ENCODE results near the gene MYDGF. TPM values are rescaled to one million over a fixed set of nuclear protein-coding genes. Genes with fewer than 3 reads are reported as not detected.
A peak's percentile ranks its signal among the peaks of the same experiment; 100 is the strongest.

Gene MYDGF
- total RNA-seq, 1 donor from 2014 or later = 94.2 TPM

- no peaks in the 10 kb centered on the region for H3K4me1 ChIP-seq
- peaks cover 29% of the 10 kb centered on the region for H3K27me3 ChIP-seq
- no peaks in the 10 kb centered on the region for H3K36me3 ChIP-seq
- TF ChIP-seq, protein P1, sequence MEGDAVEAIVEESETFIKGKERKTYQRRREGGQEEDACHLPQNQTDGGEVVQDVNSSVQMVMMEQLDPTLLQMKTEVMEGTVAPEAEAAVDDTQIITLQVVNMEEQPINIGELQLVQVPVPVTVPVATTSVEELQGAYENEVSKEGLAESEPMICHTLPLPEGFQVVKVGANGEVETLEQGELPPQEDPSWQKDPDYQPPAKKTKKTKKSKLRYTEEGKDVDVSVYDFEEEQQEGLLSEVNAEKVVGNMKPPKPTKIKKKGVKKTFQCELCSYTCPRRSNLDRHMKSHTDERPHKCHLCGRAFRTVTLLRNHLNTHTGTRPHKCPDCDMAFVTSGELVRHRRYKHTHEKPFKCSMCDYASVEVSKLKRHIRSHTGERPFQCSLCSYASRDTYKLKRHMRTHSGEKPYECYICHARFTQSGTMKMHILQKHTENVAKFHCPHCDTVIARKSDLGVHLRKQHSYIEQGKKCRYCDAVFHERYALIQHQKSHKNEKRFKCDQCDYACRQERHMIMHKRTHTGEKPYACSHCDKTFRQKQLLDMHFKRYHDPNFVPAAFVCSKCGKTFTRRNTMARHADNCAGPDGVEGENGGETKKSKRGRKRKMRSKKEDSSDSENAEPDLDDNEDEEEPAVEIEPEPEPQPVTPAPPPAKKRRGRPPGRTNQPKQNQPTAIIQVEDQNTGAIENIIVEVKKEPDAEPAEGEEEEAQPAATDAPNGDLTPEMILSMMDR (IDR thresholded peaks at IDR 0.05) = no peak
- no peak overlapping the region for H3K4me3 ChIP-seq
- ATAC-seq = no peak
- H3K9me3 ChIP-seq = no peaks in the 10 kb centered on the region
- H3K27ac ChIP-seq = no peak overlapping the region
- intact Hi-C loops (cut with DNase I) = no loop called here
- no peak for DNase-seq
These were observed 50.4 kb downstream of the MYDGF start for GRCh38 chr19:4619668-4620294.

GRCh38 chr19:4618019-4618418 lies 52.1 kb downstream of the MYDGF start:
- Histone ChIP-seq H3K27me3 (peaks cover 20% of the 10 kb centered on the region), H3K4me3 (no peak overlapping the region), H3K4me1 (no peaks in the 10 kb centered on the region), H3K36me3 (no peaks in the 10 kb centered on the region), H3K9me3 (no peaks in the 10 kb centered on the region), H3K27ac (no peak overlapping the region)
- intact Hi-C loops (cut with DNase I) = no loop called here
- TF ChIP-seq, protein P1 (IDR thresholded peaks at IDR 0.05) = no peak
- DNase-seq (no peak), ATAC-seq (no peak)

- Histone ChIP-seq H3K36me3 (no peaks in the 10 kb centered on the region), H3K9me3 (no peaks in the 10 kb centered on the region), H3K4me3 (no peak overlapping the region), H3K27ac (no peak overlapping the region), H3K4me1 (no peaks in the 10 kb centered on the region), H3K27me3 (no peaks in the 10 kb centered on the region)
- TF ChIP-seq, protein P1 (IDR thresholded peaks at IDR 0.05) = no peak
- intact Hi-C loops (cut with DNase I) = no loop called here
- DNase-seq (no peak), ATAC-seq (no peak)
These were observed 56.8 kb downstream of the MYDGF start for GRCh38 chr19:4613254-4613751.

- ATAC-seq (peak; percentile 76), DNase-seq (no peak)
- Histone ChIP-seq H3K4me1 (peaks cover 4% of the 10 kb centered on the region), H3K36me3 (no peaks in the 10 kb centered on the region), H3K9me3 (no peaks in the 10 kb centered on the region), H3K27ac (no peak overlapping the region), H3K27me3 (peaks cover 20% of the 10 kb centered on the region), H3K4me3 (no peak overlapping the region)
- TF ChIP-seq, protein P1 (IDR thresholded peaks at IDR 0.05) = no peak
- intact Hi-C loops (cut with DNase I) = no loop called here
These were observed 60.1 kb downstream of the MYDGF start for GRCh38 chr19:4609878-4610511.

Other genes starting within 250 kb of the MYDGF start
- 113 TPM for gene UBXN6, start 212.5 kb downstream of the MYDGF start, total RNA-seq
- gene HDGFL2, start 198.0 kb downstream of the MYDGF start, total RNA-seq = 30.6 TPM
- 4.1 TPM for gene PLIN4, start 151.9 kb downstream of the MYDGF start, total RNA-seq
- 17.2 TPM for gene PLIN5, start 135.1 kb downstream of the MYDGF start, total RNA-seq
- gene LRG1, start 130.3 kb downstream of the MYDGF start, total RNA-seq = 15.9 TPM
- gene SEMA6B, start 110.7 kb downstream of the MYDGF start, total RNA-seq = 20.3 TPM
- gene TNFAIP8L1, start 30.8 kb downstream of the MYDGF start, total RNA-seq = 11.9 TPM
- gene DPP9, start 53.5 kb upstream of the MYDGF start, total RNA-seq = 75.8 TPM
- 12.4 TPM for gene FEM1A, start 121.4 kb upstream of the MYDGF start, total RNA-seq
- 16.6 TPM for gene TICAM1, start 161.4 kb upstream of the MYDGF start, total RNA-seq
- 31.9 TPM for gene PLIN3, start 197.3 kb upstream of the MYDGF start, total RNA-seq
- not detected for gene ARRDC5, start 232.6 kb upstream of the MYDGF start, total RNA-seq
- 0.90 TPM for gene UHRF1, start 239.2 kb upstream of the MYDGF start, total RNA-seq